GM12878 (cell line): ENCODE results near the gene SHROOM3. TPM values are rescaled to one million over a fixed set of nuclear protein-coding genes. Genes with fewer than 3 reads are reported as not detected.

Source experiments
- ATAC-seq: fragments of 200-7000 bp; cut with Tn5 transposase; 3 replicates; pipeline ENCODE4 v1.9.1; 2020; ENCODE audit warnings: mild to moderate bottlenecking, moderate library complexity
- BruUV-seq: library from RNA; stranded (reverse); fragments of 400-500 nt; replicated peaks from 2 replicates; lab custom pipeline; 2021; lab: Mats Ljungman, UMichigan
- CTCF ChIA-PET: fragments of 300-600 bp; sonication (Branson Sonifier 250); formaldehyde crosslinking; extraction: SDS; loops from one replicate; lab custom pipeline; 2021; ENCODE audit warnings: inconsistent platforms; lab: Yijun Ruan, JAX
- POLR2A ChIA-PET: fragments of 350-600 bp; formaldehyde crosslinking; extraction: SDS; loops from one replicate; lab custom pipeline; 2021; ENCODE audit warnings: inconsistent platforms; lab: Charles Lee
- RAD21 ChIA-PET: fragments of 300-600 bp; sonication (Branson Sonifier 250); formaldehyde crosslinking; loops from one replicate; lab custom pipeline; 2023; ENCODE audit warnings: antibody characterized with exemption; ENCODE audit not compliant: unreplicated experiment; lab: Charles Lee
- SMC1A ChIA-PET: fragments of 300-600 bp; sonication (Branson Sonifier 250); formaldehyde crosslinking; loops from one replicate; lab custom pipeline; 2023; ENCODE audit not compliant: unreplicated experiment, uncharacterized antibody; lab: Charles Lee
- DNase-seq: peaks from one replicate; pipeline ENCODE4 v3.0.0-alpha.2; 2011; ENCODE audit warnings: low read depth, low spot score
- FAIRE-seq: peaks from 3 replicates; lab custom pipeline; 2011; peaks lifted over from hg19 to GRCh38; lab: Jason Lieb, UNC
- H2AFZ ChIP-seq: 2 replicates; pipeline ENCODE4 v1.6.0; 2011; ENCODE audit warnings: low read depth, low read length, control low read depth; ENCODE audit not compliant: control insufficient read depth
- H3K27ac ChIP-seq: 2 replicates; pipeline ENCODE4 v1.5.1; 2011; ENCODE audit warnings: control low read depth; ENCODE audit not compliant: control insufficient read depth, insufficient read depth
- H3K27me3 ChIP-seq, 2 experiments: replicated peaks in 1 of 2; 2 replicates each; pipeline versions ENCODE4 v1.6.0 to v1.6.1; 2011; ENCODE audit warnings: low read length in 1 of 2; ENCODE audit not compliant: control insufficient read depth in 2 of 2, insufficient read depth in 2 of 2
- H3K36me3 ChIP-seq, 2 experiments: 2 replicates each; pipeline ENCODE4 v1.5.1; 2011; ENCODE audit warnings: low read length in 1 of 2; ENCODE audit not compliant: control insufficient read depth in 2 of 2, insufficient read depth in 2 of 2
- H3K4me1 ChIP-seq: 2 replicates; pipeline ENCODE4 v1.6.1; 2011; ENCODE audit warnings: mild to moderate bottlenecking, low read length, moderate library complexity, mixed read lengths; ENCODE audit not compliant: control insufficient read depth, insufficient read depth
- H3K4me2 ChIP-seq: 2 replicates; pipeline ENCODE4 v1.6.0; 2011; ENCODE audit warnings: control low read depth; ENCODE audit not compliant: control insufficient read depth, insufficient read depth
- H3K4me3 ChIP-seq: fragments of 200-600 bp; sonication (generic); 2 replicates; pipeline ENCODE4 v1.5.1; 2016
- H3K79me2 ChIP-seq: 2 replicates; pipeline ENCODE4 v1.6.0; 2011; ENCODE audit warnings: low read length; ENCODE audit not compliant: control insufficient read depth, insufficient read depth
- H3K9ac ChIP-seq: 2 replicates; pipeline ENCODE4 v1.8.0; 2011; ENCODE audit warnings: low read length, control low read depth, mixed read lengths; ENCODE audit not compliant: control insufficient read depth, insufficient read depth
- H3K9me3 ChIP-seq: replicated peaks from 3 replicates; pipeline ENCODE4 v1.5.1; 2011; ENCODE audit warnings: mild to moderate bottlenecking, low read length; ENCODE audit not compliant: control insufficient read depth, insufficient read depth
- H4K20me1 ChIP-seq: 2 replicates; pipeline ENCODE4 v1.6.0; 2011; ENCODE audit not compliant: control insufficient read depth, insufficient read depth
- BRCA1 ChIP-seq: IDR thresholded peaks from 2 replicates; pipeline ENCODE4 v1.6.1; 2011; ENCODE audit warnings: low read depth, low read length, improper control_type of control experiment
- CEBPB ChIP-seq, 2 experiments: fragments of 150-350 bp in 1 of 2; IDR thresholded peaks; 2 replicates each; pipeline ENCODE4 v1.6.1; 2012 to 2014; ENCODE audit warnings: low read depth in 2 of 2, low read length in 2 of 2, borderline replicate concordance in 1 of 2, inconsistent platforms in 1 of 2
- HDGF ChIP-seq: fragments of 450-650 bp; IDR thresholded peaks from 2 replicates; pipeline ENCODE4 v1.6.1; 2016; ENCODE audit warnings: antibody characterized with exemption
- POU2F2 ChIP-seq: IDR thresholded peaks from 3 replicates; pipeline ENCODE4 v1.6.1; 2011; ENCODE audit warnings: low read depth, mild to moderate bottlenecking, low read length, borderline replicate concordance
- SPI1 ChIP-seq: IDR thresholded peaks from 2 replicates; pipeline ENCODE4 v1.6.1; 2011; ENCODE audit warnings: low read depth, mild to moderate bottlenecking, low read length, moderate library complexity, borderline replicate concordance; ENCODE audit not compliant: insufficient read depth
- SRF ChIP-seq, 2 experiments: IDR thresholded peaks; 2 replicates each; pipeline ENCODE4 v1.6.1; 2011; ENCODE audit warnings: low read depth in 2 of 2, low read length in 2 of 2, mild to moderate bottlenecking in 1 of 2, moderate library complexity in 1 of 2
- TAF1 ChIP-seq: IDR thresholded peaks from 2 replicates; pipeline ENCODE4 v1.6.1; 2011; ENCODE audit warnings: mild to moderate bottlenecking, low read depth, low read length, borderline replicate concordance
- TCF3 ChIP-seq: IDR thresholded peaks from 2 replicates; pipeline ENCODE4 v1.6.1; 2012; ENCODE audit warnings: low read depth, mild to moderate bottlenecking, low read length, borderline replicate concordance; ENCODE audit not compliant: insufficient read depth
- YY1 ChIP-seq: IDR thresholded peaks from 2 replicates; pipeline ENCODE4 v1.6.1; 2011; ENCODE audit warnings: low read depth, mild to moderate bottlenecking, low read length
- ZNF592 ChIP-seq: fragments of 450-650 bp; IDR thresholded peaks from 2 replicates; pipeline ENCODE4 v1.6.1; 2017; ENCODE audit warnings: mild to moderate bottlenecking, moderate library complexity
- WGBS: methylation state at CpG from one replicate; pipeline ENCODE4 v1.1.6; 2016; ENCODE audit warnings: low lambda C conversion rate; ENCODE audit not compliant: insufficient replicate concordance, insufficient coverage; ENCODE audit errors: missing lambda C conversion rate; 5-methylcytosine and 5-hydroxymethylcytosine counted together
- in situ Hi-C: fragments of 300-500 bp; cut with MboI; formaldehyde crosslinking; loops from 9 replicates; pipeline ENCODE4 v1.14.3; 2018; ENCODE audit warnings: mixed read lengths
- intact Hi-C: fragments of 100-400 bp; cut with micrococcal nuclease; formaldehyde crosslinking; loops from one replicate; pipeline ENCODE4 v1.14.2; 2022; ENCODE audit not compliant: unreplicated experiment
- polyA plus RNA-seq, 11 experiments: library from polyadenylated mRNA; depleted of rRNA in 4 of 11; unstranded in 6 of 11; stranded (reverse) in 5 of 11; fragments of >200 nt; fragmentation: Nextera tagmentation in 4 of 11; fragmentation: Illumina TruSeq in 1 of 11; extraction: Ambion mirVana in 4 of 11; extraction: Trizol in 1 of 11; gene quantifications; 1 replicate in 1 of 11; 2 replicates in 10 of 11; pipeline versions ENCODE4 v1.2.1 to v1.2.3, GENCODE V29; 2011 to 2016; ENCODE audit warnings: inconsistent platforms in 2 of 11, missing spikeins in 2 of 11, low read depth in 1 of 11
- total RNA-seq, 4 experiments: library from RNA; depleted of rRNA in 3 of 4; stranded (reverse); fragments of >200 nt in 3 of 4; fragmentation: Illumina TruSeq in 1 of 4; extraction: Trizol in 1 of 4; gene quantifications; 2 replicates each; pipeline versions ENCODE4 v1.2.1 to v1.2.3, GENCODE V29; 2013 to 2021
- TF ChIP-seq, protein P1 (sequence below): fragments of 450-650 bp; IDR thresholded peaks from 2 replicates; pipeline ENCODE4 v1.6.1; 2016; ENCODE audit warnings: mild to moderate bottlenecking

Gene SHROOM3
- total and polyA plus RNA-seq, 10 of the 15 experiments (the other 5 are each of a cell fraction or from before 2014, with no cell fraction given): under 0.01 to 0.29 (median 0.08) TPM; not detected in 1

DNA sequence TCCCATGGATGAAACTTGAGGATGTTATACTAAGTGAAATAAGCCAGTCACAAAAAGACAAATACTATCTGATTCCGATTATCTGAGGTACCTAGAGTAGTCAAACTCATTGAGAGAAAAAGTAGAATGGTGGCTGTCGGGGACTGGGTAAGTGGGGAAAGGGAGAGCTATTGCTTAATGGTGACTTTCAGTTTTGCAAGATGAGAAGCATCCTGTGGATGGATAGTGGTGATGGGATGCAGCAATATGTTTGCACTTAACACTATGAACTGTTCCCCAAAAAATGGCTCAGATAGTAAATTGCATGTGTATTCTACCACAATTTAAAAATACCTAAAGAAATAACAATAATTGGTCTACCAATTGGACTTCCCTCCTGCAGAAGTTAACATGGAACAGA, 181.5 kb downstream of the SHROOM3 start:
- Histone ChIP-seq H4K20me1 (no peaks in the 10 kb centered on the region), H3K27me3 (peaks cover 3 to 9% of the 10 kb centered on the region in 2 experiments; a peak in 3 of 4 replicates), H3K9ac (no peak overlapping the region), H2AFZ (no peak overlapping the region), H3K27ac (no peak overlapping the region), H3K36me3 (no peaks in the 10 kb centered on the region), H3K4me2 (no peak overlapping the region), H3K4me1 (no peaks in the 10 kb centered on the region), H3K4me3 (no peak overlapping the region), H3K79me2 (no peaks in the 10 kb centered on the region), H3K9me3 (no peaks in the 10 kb centered on the region)
- TF ChIP-seq HDGF: no peak
- ChIA-PET RAD21 (no interaction called here), SMC1A (no interaction called here), POLR2A (no interaction called here), CTCF (no interaction called here)
- DNase-seq (no peak), FAIRE-seq (no peak), ATAC-seq (no peak)
- in situ Hi-C loops: no loop called here
- BruUV-seq: no TSS peak
- WGBS: 80% methylated on average over 2 of the region's 2 CpGs
- intact Hi-C loops: no loop called here

- ATAC-seq (no peak), FAIRE-seq (no peak), DNase-seq (no peak)
- POLR2A ChIA-PET: interaction anchor here (0.6 kb wide), 1 partner anchor 239 kb away, joined by 5 read pairs; no protein-coding TSS in a partner anchor
- 48% methylated on average over 4 of the region's 4 CpGs for WGBS
- Histone ChIP-seq H3K36me3 (no peaks in the 10 kb centered on the region), H3K4me1 (no peaks in the 10 kb centered on the region), H3K4me3 (no peak overlapping the region), H4K20me1 (no peaks in the 10 kb centered on the region), H3K9ac (no peak overlapping the region), H3K27ac (no peak overlapping the region), H3K4me2 (no peak overlapping the region), H2AFZ (no peak overlapping the region), H3K9me3 (no peaks in the 10 kb centered on the region), H3K27me3 (peaks cover 1 to 3% of the 10 kb centered on the region in 2 experiments; a peak in 2 of 4 replicates), H3K79me2 (no peaks in the 10 kb centered on the region)
- SMC1A ChIA-PET: no interaction called here
- no TSS peak for BruUV-seq
- intact Hi-C loops: no loop called here
- RAD21 ChIA-PET: no interaction called here
- in situ Hi-C loops: no loop called here
- CTCF ChIA-PET: no interaction called here
- TF ChIP-seq SRF (IDR thresholded peaks at IDR 0.05; ENCODE audit: low read depth in 2 of 2, low read length in 2 of 2) (no peak), TCF3 (no peak), TAF1 (no peak), YY1 (no peak), SPI1 (no peak), POU2F2 (no peak), ZNF592 (no peak), CEBPB (IDR thresholded peaks at IDR 0.05; ENCODE audit: borderline replicate concordance in 1 of 2, low read depth in 2 of 2, low read length in 2 of 2) (no peak), BRCA1 (no peak)
- TF ChIP-seq, protein P1, sequence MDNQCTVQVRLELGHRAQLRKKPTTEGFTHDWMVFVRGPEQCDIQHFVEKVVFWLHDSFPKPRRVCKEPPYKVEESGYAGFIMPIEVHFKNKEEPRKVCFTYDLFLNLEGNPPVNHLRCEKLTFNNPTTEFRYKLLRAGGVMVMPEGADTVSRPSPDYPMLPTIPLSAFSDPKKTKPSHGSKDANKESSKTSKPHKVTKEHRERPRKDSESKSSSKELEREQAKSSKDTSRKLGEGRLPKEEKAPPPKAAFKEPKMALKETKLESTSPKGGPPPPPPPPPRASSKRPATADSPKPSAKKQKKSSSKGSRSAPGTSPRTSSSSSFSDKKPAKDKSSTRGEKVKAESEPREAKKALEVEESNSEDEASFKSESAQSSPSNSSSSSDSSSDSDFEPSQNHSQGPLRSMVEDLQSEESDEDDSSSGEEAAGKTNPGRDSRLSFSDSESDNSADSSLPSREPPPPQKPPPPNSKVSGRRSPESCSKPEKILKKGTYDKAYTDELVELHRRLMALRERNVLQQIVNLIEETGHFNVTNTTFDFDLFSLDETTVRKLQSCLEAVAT: no peak
These were observed 185.9 kb downstream of the SHROOM3 start for GRCh38 chr4:76620723-76621468.
